C4-2B (cell line): ENCODE results near the gene GAL.

Experiments used
- H3K27ac ChIP-seq: fragments of 450-650 bp; 2 replicates; pipeline ENCODE4 v1.5.1; 2017
- ZFX ChIP-seq: fragments of 450-650 bp; IDR thresholded peaks from 2 replicates; pipeline ENCODE4 v1.6.1; 2017
- TF ChIP-seq, protein P1 (sequence below): fragments of 450-650 bp; conservative IDR thresholded peaks from 2 replicates; pipeline ENCODE4 v1.5.1; 2017; ENCODE audit warnings: mild to moderate bottlenecking

Gene GAL

DNA sequence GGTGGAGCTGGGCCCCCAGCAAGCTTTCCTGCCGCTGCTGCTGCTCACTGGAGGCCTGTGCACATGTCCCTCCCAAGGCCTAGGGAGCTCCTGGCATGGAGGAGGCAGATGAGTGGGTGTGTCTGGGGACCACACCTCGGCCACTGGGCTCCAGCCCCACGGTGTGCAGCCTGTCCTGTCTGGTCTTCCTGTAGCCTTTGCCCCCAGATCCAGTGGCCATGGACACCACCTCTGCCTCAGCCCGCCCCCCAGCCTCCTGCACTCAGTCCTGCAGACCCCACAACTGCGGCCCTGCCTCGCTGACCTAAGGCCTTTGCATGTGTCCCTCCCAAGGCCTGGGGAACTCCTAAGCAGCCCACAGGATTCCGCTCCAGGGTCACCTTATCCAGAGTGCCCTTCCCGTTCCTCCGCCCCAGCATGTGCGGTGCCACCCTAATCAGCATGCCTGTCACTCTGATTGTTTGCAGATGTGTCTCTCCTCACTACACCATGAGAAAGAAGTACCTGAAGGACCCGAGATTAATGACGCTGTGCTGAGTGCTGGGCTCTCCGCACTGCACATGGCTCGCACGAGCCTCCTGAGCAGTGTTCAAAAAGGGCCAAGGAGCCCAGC is 8.6 kb downstream of the GAL start:
- H3K27ac ChIP-seq, result no peak overlapping the region
- TF ChIP-seq ZFX, result no peak
- TF ChIP-seq, protein P1, sequence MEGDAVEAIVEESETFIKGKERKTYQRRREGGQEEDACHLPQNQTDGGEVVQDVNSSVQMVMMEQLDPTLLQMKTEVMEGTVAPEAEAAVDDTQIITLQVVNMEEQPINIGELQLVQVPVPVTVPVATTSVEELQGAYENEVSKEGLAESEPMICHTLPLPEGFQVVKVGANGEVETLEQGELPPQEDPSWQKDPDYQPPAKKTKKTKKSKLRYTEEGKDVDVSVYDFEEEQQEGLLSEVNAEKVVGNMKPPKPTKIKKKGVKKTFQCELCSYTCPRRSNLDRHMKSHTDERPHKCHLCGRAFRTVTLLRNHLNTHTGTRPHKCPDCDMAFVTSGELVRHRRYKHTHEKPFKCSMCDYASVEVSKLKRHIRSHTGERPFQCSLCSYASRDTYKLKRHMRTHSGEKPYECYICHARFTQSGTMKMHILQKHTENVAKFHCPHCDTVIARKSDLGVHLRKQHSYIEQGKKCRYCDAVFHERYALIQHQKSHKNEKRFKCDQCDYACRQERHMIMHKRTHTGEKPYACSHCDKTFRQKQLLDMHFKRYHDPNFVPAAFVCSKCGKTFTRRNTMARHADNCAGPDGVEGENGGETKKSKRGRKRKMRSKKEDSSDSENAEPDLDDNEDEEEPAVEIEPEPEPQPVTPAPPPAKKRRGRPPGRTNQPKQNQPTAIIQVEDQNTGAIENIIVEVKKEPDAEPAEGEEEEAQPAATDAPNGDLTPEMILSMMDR, result no peak

DNA sequence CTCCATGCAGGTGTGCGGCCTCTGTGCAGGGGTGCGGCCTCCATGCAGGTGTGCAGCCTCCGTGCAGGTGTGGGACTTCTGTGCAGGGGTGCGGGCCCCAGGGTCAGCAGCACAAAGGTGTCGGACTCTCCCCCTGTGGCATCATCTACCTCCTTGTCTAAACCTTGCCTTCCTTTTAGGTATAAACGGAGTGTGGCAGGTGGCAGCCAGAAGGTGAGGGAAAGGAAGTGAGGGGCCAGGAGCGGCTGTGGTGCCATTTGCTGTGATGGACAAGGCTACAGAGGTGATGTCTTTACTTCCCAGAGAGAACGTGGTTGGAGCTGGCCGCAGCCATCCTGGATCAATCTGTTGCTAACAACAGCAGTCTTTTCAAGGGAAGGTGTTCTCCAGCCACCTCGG is 9.1 kb downstream of the GAL start:
- no peak overlapping the region for H3K27ac ChIP-seq
- no peak for TF ChIP-seq ZFX
- TF ChIP-seq, protein P1, result no peak

DNA sequence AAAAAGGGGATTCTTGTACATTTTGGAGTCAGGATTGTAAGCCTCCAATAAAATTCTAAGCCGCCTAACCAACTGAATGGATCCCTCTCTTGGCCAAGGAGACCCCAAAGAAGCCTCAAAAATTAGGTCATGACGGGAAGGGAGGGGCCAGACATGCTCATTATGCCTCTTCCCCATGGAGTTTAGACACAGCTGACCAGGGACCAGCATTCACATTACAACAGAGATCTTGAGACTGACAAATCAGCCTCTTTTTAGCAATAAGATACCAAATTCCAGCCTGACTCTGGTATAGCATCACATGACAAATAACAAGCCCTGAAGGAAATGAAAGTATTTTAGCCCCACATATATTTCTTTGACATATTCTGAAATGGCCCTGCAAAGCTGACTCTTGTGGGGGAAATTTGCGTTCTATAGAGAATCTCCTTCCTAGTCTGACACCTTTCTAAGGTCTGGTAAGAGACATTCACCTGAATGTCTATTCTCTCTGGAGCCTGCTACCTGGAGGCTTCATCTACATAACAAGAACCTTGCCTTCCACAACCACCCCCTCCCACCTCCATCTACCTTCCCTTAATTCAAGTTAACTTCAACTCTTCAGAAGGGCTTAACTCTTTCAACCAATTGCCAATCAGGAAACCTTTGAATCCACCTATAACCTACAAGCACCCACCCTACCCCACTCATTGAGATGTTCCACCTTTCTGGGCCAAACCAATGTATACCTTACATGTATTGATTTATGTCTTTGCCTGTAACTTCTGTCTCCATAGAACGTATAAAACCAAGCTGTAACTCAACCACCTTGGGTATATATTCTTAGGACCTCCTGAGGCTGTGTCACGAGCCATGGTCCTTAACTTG is 10.3 kb downstream of the GAL start:
- H3K27ac ChIP-seq, result no peak overlapping the region
- TF ChIP-seq ZFX, result no peak
- TF ChIP-seq, protein P1, result no peak

DNA sequence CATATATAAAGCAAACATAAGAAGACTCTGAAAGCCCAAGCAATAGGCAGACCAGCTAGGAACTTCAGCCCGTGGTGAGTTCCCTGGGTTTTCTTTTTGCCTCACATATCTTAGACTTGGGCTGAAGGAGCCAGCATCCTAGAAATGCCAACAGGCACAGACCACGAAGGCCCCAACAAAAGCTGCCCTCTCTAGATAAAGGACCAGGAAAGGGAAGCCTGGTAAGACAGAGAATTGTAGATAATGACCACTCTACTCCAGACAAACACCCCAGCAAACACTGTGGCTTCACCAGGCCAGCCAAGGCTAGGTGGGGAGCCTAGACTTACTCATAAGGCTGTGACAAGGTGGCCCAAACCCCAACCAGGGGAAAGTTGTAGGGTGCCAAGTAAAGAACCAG is 11.2 kb downstream of the GAL start:
- TF ChIP-seq, protein P1, result no peak
- no peak for TF ChIP-seq ZFX
- no peak overlapping the region for H3K27ac ChIP-seq

DNA sequence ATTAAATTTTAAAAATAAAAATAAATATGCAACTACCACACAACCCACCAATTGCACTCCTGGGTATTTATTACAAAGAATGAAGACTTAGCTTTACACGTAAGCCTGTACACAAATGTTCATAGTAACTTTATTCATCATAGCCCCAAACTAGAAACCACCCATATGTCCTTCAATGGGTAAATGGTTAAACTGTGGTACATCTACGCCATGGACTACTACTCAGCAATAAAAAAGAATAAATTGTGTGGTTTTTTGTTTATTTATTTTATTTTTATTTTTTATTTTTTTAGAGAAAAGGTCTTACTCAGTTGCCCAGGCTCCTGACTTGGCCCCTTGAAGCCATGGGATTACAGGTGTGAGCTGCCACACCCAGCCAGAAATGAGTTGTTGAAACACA is 14.6 kb downstream of the GAL start:
- no peak overlapping the region for H3K27ac ChIP-seq
- TF ChIP-seq ZFX, result no peak
- TF ChIP-seq, protein P1, result no peak

DNA sequence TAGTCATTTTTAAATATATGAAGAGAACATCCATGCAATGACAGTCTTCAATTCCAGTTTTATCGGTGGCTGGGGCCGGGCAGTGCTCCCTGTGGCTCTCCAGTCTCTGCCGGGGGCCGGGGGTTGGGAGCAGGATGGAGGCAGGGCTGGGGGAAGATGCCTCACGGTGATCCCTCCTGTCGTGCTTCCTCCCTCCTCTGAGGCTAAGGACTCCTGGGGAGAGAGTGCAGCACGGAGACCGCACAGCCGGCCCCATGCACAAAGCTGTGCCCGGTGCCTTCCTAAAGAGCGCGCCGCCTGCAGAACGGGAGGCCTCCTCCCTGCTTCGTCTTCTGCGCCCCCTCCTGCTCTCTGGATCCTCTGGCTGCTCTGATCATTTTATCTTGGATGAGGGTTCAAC is 20.5 kb downstream of the GAL start:
- H3K27ac ChIP-seq, result no peak overlapping the region
- no peak for TF ChIP-seq ZFX
- TF ChIP-seq, protein P1, result no peak

DNA sequence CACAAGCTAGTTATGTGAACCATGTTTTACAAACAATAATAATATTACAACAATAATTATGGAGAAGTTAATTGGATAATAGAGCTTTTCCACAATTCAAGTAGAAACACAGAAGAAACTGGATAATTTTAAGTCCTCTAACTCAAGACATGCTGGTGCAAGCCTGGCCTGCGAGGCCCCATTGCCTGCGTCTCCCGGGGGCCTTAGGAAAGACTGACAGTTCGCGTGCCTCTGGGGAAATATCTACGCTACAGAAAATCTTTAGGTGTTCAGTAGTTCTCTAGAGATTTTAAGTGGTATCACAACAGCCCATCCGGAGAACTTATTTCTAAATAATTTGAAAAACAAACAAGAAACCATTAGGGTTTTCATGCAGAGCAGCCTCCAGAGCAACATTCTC is 23.2 kb downstream of the GAL start:
- TF ChIP-seq ZFX, result no peak
- TF ChIP-seq, protein P1, result no peak

More for the DNA sequence above, 23.2 kb downstream of the GAL start:
- H3K27ac ChIP-seq, result no peak overlapping the region
